GM18873 (cell line): ENCODE results near the gene GFPT2.
A peak's percentile ranks its signal among the peaks of the same experiment; 100 is the strongest.

Source experiments
- ATAC-seq: cut with Tn5 transposase; IDR thresholded peaks from one replicate; pipeline ENCODE4 v1.9.1; 2021; ENCODE audit warnings: mild to moderate bottlenecking, moderate library complexity, moderate number of reproducible peaks; ENCODE audit not compliant: unreplicated experiment, low FRiP score

The GFPT2 gene

GRCh38 chr5:180335614-180336233 is 17.4 kb downstream of the GFPT2 start:
- ATAC-seq, result no peak

DNA sequence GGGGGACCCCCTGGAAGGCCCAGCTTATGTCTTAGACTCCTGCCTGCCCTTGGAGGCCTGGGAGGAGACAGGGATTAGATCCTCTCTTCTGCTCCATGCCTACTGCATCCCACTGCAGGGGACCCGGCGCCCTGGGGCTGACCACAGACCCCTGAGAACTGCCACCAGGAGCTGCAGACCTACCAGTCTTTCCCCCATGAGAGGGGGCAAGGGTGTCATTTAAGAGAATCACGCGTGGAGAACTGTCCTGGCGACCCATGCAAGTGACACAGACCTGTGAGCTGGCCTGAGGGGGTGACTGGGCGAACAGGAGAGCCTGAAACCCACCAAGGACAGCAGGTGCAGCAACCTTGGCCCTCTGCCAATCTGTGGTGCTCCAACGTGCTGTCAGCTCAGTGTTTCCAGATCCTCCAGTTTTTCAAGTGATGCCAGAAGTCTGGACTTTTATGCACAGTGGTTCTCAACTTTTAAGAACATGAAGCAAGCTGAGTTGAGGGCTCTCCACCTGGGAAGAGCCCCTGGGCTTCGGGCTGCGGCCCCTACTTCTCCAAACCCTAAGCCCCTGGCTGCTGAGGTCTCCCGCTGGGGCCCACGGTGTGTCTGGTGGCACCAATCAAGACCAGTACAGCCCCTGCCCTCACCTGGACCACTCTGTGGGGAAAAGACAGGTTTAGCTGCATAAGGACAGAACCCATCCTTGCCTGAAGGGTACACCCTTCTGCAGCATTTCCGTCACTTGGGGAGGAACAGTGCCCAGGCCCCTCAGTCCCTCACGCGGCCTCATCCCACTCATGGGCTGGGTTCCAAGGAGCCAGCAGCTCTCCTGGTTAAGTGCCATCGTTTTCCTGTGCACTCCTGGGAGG is 18.2 kb downstream of the GFPT2 start:
- ATAC-seq, result no peak

DNA sequence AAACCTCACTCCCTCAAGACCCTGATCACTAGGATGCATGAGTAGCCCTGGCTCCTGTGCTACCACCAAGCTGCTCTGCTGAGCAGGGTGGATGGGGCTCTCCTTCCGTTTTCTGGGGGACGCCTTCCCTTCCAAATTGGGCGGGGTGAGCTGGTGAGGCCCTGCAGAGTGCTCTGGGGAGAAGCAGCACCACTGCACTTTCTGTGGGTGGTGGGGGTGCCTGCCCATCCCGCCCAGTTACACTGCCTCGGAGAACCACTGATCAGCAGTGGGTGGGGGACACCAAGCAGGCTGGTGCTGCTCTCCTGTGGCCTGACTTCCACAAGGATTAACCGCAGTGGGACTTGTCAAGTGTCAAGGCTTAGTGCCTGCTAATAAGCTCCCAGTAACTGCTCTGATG is 19.0 kb downstream of the GFPT2 start:
- no peak for ATAC-seq

DNA sequence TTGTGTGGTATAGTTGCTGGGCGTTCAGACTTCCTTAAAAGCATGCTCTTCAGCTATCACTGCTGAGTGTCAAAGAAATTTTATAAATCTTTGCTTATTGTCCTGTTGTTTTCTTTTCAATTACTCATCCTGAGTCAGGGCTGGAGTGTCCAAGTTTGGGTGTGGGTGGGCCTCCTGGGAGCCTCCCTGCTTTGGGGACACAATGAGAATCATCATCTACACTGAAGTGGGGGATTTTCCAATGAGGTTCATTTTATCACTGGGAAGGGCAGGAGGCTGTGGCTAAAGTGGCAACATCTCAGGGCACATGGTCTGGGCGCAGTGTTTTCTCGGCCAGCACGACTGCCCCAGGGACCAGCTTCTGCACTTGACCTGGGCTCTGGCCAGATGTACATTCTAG is 19.5 kb downstream of the GFPT2 start:
- ATAC-seq, result no peak

- no peak for ATAC-seq
These were observed 20.3 kb downstream of the GFPT2 start for GRCh38 chr5:180332861-180333260.

GRCh38 chr5:180332051-180332517 is 21.1 kb downstream of the GFPT2 start:
- no peak for ATAC-seq

DNA sequence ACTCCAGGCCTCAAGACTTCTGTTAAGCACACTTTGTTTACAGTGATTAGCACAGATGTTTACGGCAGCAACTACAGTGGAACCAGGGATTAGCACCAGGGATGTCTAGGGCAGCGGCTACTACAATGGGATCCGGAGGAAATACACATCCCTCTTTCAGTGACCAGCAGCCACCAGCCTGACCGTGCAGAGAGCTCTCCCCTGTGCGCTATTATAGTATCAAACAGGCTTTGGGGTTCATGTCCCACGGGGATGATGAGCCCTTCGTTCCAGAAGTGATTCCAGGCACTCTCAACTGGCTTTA is 21.5 kb downstream of the GFPT2 start:
- ATAC-seq, result no peak

- no peak for ATAC-seq
These were observed 22.1 kb downstream of the GFPT2 start for GRCh38 chr5:180330810-180331646.

DNA sequence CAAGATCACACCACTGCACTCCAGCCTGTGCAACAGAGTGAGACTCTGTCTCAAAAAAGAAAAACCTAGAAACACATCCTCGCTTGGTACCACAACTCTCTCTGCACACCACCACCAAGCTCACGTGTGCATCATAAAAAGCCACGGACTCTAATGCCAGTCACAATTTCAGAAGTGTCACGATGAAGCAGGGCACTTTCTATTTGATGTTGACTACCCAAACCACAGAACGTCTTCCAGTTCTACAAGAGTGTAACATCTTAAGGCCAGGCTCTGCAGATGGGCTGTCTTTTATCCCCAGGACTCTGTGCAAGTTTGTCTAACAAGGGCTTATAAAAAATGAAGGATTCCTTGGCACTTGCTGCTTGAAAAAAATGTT is 22.9 kb downstream of the GFPT2 start:
- ATAC-seq, result no peak

GRCh38 chr5:180329606-180330269 is 23.4 kb downstream of the GFPT2 start:
- no peak for ATAC-seq

DNA sequence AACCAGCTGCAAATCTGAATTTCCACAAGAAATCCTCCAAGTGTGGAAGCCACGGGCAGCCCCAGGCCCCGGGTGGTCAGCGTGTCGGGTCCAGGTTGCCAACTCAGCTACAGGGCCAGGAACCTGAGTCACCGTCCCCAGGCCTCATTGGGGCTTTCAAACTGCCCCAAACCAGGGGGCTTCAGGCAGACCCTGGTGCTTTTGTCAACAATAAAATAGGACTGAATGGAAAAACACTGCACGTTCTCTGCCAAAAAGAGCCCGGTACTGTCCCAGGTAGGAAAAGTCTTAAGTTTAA is 24.0 kb downstream of the GFPT2 start:
- ATAC-seq, result no peak

DNA sequence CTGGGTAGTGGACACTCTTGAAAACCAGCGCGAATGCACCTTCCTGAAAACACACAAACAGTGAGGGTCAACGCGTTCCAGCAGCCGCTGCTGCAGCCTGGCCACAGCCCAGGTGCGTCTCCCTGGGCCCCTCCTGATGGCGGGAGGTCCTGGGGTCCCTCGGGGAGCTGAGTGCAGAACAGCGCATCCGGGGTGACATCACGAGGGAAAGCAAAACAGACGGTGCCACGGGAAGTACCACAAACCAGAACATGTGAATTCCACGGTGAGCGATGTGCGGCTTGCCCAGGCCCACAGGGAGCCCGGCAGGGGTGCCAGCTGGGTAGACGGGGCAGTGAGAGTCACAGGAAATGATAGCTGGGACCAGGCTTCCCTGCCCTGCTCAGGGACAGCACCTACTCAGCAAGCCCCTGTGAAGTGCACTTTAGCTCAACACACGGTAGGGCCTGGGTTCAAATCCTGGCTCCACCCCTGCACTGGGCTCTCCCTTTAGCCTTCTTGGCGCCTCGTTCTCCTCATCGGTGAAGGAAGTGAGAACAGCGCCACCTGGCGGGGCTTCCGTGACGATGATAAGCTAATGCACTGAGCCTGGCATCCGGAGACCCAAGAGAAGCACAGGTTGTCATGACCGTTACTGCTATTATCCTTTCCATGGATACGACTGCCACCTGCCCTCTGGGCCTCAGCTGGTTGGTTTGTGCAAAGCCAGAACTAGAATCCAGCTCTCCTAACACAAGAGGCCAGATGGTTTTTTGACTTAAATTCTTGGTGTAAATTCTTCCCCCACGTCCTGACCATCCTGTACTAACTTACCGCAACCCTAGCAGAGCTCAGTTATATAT is 24.6 kb downstream of the GFPT2 start:
- peak; percentile 72 for ATAC-seq

- ATAC-seq, result no peak
These were observed 26.1 kb downstream of the GFPT2 start for GRCh38 chr5:180326989-180327565.

GRCh38 chr5:180324601-180324950 is 28.6 kb downstream of the GFPT2 start:
- no peak for ATAC-seq

DNA sequence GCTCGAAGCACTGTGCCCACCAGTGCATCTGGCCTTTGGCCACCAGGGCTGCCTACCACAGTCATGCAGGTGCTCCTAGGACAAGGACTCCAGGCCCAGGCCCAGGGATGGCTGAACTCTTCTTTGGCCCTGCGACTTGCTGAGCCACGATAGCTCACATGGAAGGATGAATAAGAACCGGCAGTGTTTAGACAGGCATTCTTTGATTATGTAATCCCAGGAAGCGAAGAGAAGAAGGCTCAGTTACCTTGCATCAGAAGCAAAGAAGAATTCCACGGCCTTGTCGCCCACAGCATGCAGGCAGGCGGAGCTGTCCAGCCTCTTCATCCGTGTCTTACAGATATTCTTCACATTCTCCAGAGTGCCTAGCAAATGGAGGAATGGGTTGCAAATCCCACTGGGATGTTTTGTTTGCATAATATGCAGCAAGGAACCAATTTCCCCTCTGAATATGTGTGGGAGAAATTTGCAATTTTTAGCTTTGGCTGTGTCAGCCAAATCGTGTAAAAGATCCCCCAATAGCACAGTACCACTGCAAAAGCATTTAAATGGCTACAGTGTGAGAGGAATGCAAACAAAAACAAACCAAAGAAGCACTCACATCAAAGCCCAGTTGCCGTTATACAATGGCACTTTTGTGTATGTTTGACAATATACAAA is 29.1 kb downstream of the GFPT2 start:
- ATAC-seq, result no peak

DNA sequence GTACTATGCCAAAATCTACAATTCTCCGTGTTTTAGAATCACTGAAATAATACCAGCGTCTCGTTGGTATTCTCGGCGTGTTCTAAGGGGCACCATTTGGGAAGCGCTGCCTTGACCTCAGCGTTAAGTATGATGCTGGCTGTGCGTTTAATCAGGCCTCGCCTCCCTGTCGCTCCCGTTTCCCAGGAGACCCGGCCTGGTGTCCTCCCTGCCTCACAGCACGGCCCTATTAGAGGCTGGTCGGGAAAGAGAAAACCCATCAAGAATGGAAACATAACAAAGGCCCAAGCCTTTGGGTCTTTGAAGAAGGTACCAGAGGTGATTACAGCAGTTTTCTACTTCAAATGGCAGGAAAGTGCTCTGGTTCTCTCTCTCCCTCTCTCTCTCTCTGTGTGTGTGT is 30.0 kb downstream of the GFPT2 start:
- ATAC-seq, result no peak

- ATAC-seq, result no peak
These were observed 34.6 kb downstream of the GFPT2 start for GRCh38 chr5:180318456-180319089.

DNA sequence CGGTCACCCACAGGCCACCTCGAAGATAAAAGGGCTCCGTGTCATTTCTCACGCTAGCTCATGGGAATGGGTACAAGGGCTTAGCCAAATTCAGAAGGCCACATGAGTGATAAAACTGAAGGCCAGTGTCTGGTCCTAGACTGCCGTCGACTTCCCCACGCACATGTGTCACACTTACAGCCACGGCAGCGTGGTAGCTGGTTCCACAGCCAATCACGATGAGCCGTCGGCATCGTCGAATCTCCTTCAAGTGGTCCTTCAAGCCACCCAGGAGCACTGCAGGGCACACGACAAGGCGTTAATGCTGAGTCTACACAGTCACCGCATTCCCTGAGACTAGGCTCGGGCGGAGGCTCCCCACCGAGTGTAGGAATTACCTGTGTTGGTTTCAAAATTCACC is 36.5 kb downstream of the GFPT2 start:
- ATAC-seq, result no peak

DNA sequence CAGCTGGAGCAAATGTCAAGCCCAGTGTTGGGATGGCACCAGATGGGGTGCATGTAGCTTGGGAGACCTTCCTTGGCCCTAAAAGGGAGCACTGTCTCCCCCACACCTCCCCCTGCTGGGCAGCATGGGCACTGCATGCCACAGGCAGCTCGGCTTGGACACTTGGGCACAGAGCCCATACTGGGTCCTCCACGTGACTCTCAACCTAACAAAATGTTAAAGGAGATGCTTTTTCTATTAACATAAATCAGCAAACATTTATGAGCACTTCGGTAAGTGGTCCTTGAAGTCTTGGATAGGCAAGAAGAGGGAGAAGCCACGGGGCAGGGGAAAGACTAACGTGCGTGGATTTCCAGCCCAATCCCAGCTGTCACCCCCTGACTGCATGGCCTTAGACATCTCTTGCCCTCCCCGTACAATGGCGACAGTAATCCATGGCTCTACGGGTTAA is 37.3 kb downstream of the GFPT2 start:
- no peak for ATAC-seq
